Endothelial cell (in vitro differentiated cells): ENCODE data around the gene PDE5A. TPM values are rescaled to one million over a fixed set of nuclear protein-coding genes. Genes with fewer than 3 reads are reported as not detected.

Experiments used
- DNase-seq: peaks from one replicate; pipeline ENCODE4 v3.0.0; 2021; ENCODE audit warnings: low spot score
- H3K27ac Mint-ChIP-seq: one replicate; pipeline ENCODE4 v1.8.0; 2021; ENCODE audit warnings: mixed read lengths, inconsistent platforms; ENCODE audit not compliant: unreplicated experiment
- H3K27me3 Mint-ChIP-seq: one replicate; pipeline ENCODE4 v1.8.0; 2021; ENCODE audit warnings: mild to moderate bottlenecking, moderate library complexity, mixed read lengths, inconsistent platforms; ENCODE audit not compliant: unreplicated experiment
- H3K36me3 Mint-ChIP-seq: one replicate; pipeline ENCODE4 v1.8.0; 2021; ENCODE audit warnings: mild to moderate bottlenecking, low read depth, mixed read lengths, inconsistent platforms; ENCODE audit not compliant: unreplicated experiment
- H3K4me1 Mint-ChIP-seq: one replicate; pipeline ENCODE4 v1.8.0; 2021; ENCODE audit warnings: mild to moderate bottlenecking, mixed read lengths, inconsistent platforms; ENCODE audit not compliant: unreplicated experiment
- H3K4me3 Mint-ChIP-seq: one replicate; pipeline ENCODE4 v1.8.0; 2021; ENCODE audit warnings: mild to moderate bottlenecking, mixed read lengths, inconsistent platforms; ENCODE audit not compliant: unreplicated experiment
- H3K9me3 Mint-ChIP-seq: one replicate; pipeline ENCODE4 v1.8.0; 2021; ENCODE audit warnings: mixed read lengths, inconsistent platforms; ENCODE audit not compliant: unreplicated experiment
- total RNA-seq: library from RNA; stranded (reverse); fragmentation: NEBNext Ultra II Directional; extraction: Animal tissue kit (Norgen Biotek cat#: 25700); gene quantifications from one replicate; pipeline ENCODE4 v1.2.1, GENCODE V29; 2021; ENCODE audit not compliant: unreplicated experiment
- TF ChIP-seq, protein P1 (sequence below): fragments of 200-600 bp; sonication (generic); IDR thresholded peaks from one replicate; pipeline ENCODE4 v1.5.0; 2021; ENCODE audit warnings: antibody characterized with exemption; ENCODE audit not compliant: unreplicated experiment

The PDE5A gene
- total RNA-seq, 1 donor from 2014 or later = 3.4 TPM

DNA sequence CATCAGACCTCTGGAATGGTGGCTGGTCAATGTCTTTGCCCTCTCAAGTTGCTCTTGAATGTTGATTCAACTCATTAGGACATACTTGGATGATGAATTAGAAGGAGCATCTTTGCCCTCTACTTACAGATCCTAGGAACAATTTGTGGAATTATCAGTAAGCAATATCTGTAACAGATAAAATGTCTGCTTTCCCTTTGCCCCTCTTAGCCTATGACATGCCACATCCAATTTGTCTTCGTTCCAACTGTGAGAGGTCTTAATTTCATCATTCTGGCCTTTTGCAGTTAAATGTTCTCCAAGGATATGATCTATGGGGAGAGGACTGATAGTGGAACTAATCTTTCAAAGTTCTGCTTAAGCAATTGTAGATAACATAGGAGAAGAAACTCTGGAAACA lies 148.3 kb downstream of the PDE5A start:
- no peak overlapping the region for H3K27ac Mint-ChIP-seq
- peaks cover 2% of the 10 kb centered on the region for H3K27me3 Mint-ChIP-seq
- peaks cover 44% of the 10 kb centered on the region for H3K36me3 Mint-ChIP-seq
- TF ChIP-seq, protein P1, sequence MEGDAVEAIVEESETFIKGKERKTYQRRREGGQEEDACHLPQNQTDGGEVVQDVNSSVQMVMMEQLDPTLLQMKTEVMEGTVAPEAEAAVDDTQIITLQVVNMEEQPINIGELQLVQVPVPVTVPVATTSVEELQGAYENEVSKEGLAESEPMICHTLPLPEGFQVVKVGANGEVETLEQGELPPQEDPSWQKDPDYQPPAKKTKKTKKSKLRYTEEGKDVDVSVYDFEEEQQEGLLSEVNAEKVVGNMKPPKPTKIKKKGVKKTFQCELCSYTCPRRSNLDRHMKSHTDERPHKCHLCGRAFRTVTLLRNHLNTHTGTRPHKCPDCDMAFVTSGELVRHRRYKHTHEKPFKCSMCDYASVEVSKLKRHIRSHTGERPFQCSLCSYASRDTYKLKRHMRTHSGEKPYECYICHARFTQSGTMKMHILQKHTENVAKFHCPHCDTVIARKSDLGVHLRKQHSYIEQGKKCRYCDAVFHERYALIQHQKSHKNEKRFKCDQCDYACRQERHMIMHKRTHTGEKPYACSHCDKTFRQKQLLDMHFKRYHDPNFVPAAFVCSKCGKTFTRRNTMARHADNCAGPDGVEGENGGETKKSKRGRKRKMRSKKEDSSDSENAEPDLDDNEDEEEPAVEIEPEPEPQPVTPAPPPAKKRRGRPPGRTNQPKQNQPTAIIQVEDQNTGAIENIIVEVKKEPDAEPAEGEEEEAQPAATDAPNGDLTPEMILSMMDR = no peak
- DNase-seq = no peak
- H3K4me1 Mint-ChIP-seq = no peaks in the 10 kb centered on the region
- peaks cover 8% of the 10 kb centered on the region for H3K9me3 Mint-ChIP-seq
- H3K4me3 Mint-ChIP-seq = no peak overlapping the region

DNA sequence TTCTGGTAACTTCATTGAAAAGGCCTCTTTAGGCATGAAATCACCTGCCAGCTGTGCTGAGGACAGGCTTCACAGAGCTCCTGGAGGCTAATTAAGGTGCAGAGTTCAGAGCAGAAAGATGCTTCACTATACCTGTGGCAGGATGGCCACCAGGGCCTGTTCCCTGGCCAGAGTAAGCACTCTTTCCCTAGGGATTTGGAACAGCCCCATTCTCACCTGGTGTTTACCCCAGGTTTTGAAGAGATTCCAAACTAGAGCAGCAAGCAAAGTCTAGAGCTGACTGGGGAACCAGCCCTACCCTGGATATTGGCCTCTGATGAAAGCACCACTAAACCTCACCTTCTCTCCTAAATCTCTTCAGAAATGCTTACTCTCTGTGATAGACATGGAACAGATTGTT lies 148.8 kb downstream of the PDE5A start:
- Mint-ChIP-seq H3K27ac (no peak overlapping the region), H3K4me3 (no peak overlapping the region), H3K27me3 (no peaks in the 10 kb centered on the region), H3K9me3 (peaks cover 8% of the 10 kb centered on the region), H3K4me1 (no peaks in the 10 kb centered on the region), H3K36me3 (peaks cover 44% of the 10 kb centered on the region)
- no peak for DNase-seq
- TF ChIP-seq, protein P1 = no peak

DNA sequence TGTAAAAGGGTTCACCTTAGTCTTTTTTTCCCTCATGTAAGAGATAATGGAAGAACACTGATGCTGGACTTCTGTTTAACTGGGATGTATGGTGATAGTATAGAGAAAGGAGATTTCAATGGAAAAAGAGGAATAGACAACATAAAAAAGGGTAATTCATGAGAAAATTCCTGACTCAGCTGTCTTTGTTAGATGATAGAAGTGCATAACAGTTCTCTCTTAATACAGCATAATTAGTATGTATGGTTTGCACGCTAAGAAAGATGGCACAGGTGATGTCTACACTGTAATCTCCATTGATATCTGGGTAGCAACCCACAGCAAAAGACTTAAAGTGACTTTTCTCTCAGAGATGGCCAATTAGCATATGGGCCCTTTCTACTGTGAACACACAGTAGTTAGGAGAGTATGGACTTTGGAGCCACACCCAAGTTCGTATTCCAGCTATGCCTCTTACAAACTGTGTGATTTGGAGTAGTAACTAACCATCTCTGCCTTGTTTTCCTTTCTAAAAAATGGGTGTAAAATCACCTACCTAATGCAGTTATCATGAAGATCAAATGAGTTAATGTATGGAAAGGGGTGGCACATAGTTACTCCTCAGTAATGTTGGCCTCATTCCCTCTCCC lies 149.3 kb downstream of the PDE5A start:
- no peak for DNase-seq
- TF ChIP-seq, protein P1 = no peak
- Mint-ChIP-seq H3K9me3 (peaks cover 3% of the 10 kb centered on the region), H3K36me3 (peaks cover 39% of the 10 kb centered on the region), H3K4me1 (no peaks in the 10 kb centered on the region), H3K4me3 (no peak overlapping the region), H3K27me3 (no peaks in the 10 kb centered on the region), H3K27ac (no peak overlapping the region)

DNA sequence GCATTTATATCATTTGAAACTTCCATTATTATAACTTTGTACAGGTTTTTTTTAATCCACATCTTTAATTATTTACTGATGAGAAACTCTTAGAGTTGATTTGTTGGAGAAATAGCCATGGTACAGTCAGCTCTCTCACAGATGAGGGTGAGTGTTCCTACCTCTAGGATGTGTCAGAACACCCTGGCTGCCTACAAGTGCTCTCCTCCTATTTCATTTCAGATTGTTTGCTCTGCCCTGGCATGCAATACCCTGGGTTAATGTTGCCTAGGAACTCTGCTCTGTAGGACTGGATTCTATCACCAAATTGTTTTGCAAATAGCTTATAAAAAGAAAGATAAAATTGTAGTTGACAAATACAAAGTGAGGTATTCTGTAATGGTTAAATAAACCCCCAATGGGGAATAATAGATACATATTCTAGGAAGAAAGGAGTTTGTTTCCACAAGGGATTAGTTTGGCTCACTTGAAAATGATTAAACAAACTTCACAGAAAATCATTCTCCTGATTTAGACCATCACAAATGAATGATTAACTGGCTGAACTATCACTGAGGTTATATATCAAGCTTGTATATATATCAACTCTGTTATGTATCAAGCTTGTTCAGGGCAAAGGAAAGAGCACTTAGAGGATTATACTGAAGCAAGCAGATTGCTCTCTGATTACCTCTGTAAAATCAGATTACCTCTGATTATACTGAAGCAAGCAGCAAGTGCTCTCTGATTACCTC lies 150.0 kb downstream of the PDE5A start:
- no peak for DNase-seq

More for the DNA sequence above, 150.0 kb downstream of the PDE5A start:
- H3K36me3 Mint-ChIP-seq = peaks cover 33% of the 10 kb centered on the region
- H3K27me3 Mint-ChIP-seq = no peaks in the 10 kb centered on the region
- H3K4me3 Mint-ChIP-seq = peak overlapping the region; percentile 21
- TF ChIP-seq, protein P1 = no peak
- H3K27ac Mint-ChIP-seq = no peak overlapping the region
- H3K9me3 Mint-ChIP-seq = no peaks in the 10 kb centered on the region
- no peaks in the 10 kb centered on the region for H3K4me1 Mint-ChIP-seq
